Esophagus muscularis mucosa (tissue), 4 donors: Measurements from ENCODE around the gene CSRP1. TPM values are rescaled to one million over a fixed set of nuclear protein-coding genes. Genes with fewer than 3 reads are reported as not detected.
A peak's percentile ranks its signal among the peaks of the same experiment; 100 is the strongest.

Experiments used
- DNase-seq: peaks from one replicate; pipeline ENCODE4 v3.0.0-alpha.2; 2017; ENCODE audit errors: extremely low spot score
- H3K27ac ChIP-seq, 4 donors: fragments of 200-600 bp; sonication (generic); replicated peaks in 1 of 4; 1 replicate in 3 of 4; 2 replicates in 1 of 4; pipeline ENCODE4 v1.5.1; 2016 to 2019; ENCODE audit warnings: mild to moderate bottlenecking in 1 of 4
- H3K27me3 ChIP-seq, 4 donors: fragments of 200-600 bp; sonication (generic); one replicate each; pipeline versions ENCODE4 v1.5.1 to v1.6.0; 2016 to 2019
- H3K36me3 ChIP-seq, 4 donors: fragments of 200-600 bp; sonication (generic); one replicate each; pipeline ENCODE4 v1.5.1; 2016 to 2019
- H3K4me1 ChIP-seq, 4 donors: fragments of 200-600 bp; sonication (generic); one replicate each; pipeline ENCODE4 v1.5.1; 2016 to 2019
- H3K4me3 ChIP-seq, 4 donors: fragments of 200-600 bp; sonication (generic); 1 replicate in 2 of 4; 2 replicates in 2 of 4; pipeline ENCODE4 v1.5.1; 2016 to 2019; ENCODE audit warnings: mild to moderate bottlenecking in 4 of 4, moderate library complexity in 1 of 4
- H3K9me3 ChIP-seq, 4 donors: fragments of 200-600 bp; sonication (generic); 1 replicate in 3 of 4; 2 replicates in 1 of 4; pipeline ENCODE4 v1.5.1; 2016 to 2019
- CTCF ChIP-seq, 3 experiments: fragments of 200-600 bp in 2 of 3; fragments of 450-650 bp in 1 of 3; sonication (generic) in 2 of 3; IDR thresholded peaks; one replicate each; pipeline ENCODE4 v1.5.1; 2017 to 2019; ENCODE audit warnings: antibody characterized with exemption in 3 of 3, mild to moderate bottlenecking in 2 of 3, moderate library complexity in 1 of 3
- EP300 ChIP-seq: sonication (generic); formaldehyde crosslinking; IDR thresholded peaks from one replicate; pipeline ENCODE4 v1.6.1; 2017; ENCODE audit warnings: antibody characterized with exemption
- POLR2A ChIP-seq: fragments of 450-650 bp; IDR thresholded peaks from one replicate; pipeline ENCODE4 v1.6.1; 2017; ENCODE audit warnings: antibody characterized with exemption, moderate library complexity, mild to moderate bottlenecking, low read depth
- POLR2AphosphoS5 ChIP-seq, 2 donors: sonication (generic); formaldehyde crosslinking; IDR thresholded peaks; one replicate each; pipeline ENCODE4 v1.6.1; 2017; ENCODE audit warnings: antibody characterized with exemption in 2 of 2
- WGBS: methylation state at CpG from one replicate; pipeline ENCODE4 v1.1.5; 2018; 5-methylcytosine and 5-hydroxymethylcytosine counted together
- intact Hi-C: fragments of 100-400 bp; cut with DNase I; formaldehyde crosslinking; loops from one replicate; pipeline ENCODE4 v1.15.1; 2023
- total RNA-seq, 4 donors: library from RNA; depleted of rRNA; stranded (reverse); fragments of >200 nt; gene quantifications; one replicate each; pipeline versions ENCODE4 v1.1.0 to v1.2.1, GENCODE V29; 2016

The CSRP1 gene
- total RNA-seq, 4 donors from 2014 or later: 3,645 to 7,984 (median 5,321) TPM

- H3K4me1 ChIP-seq: peaks cover 51 to 75% (median 66%) of the 10 kb centered on the region in 4 donors
- peak overlapping the region; percentile 93 to 99 (median 97) for H3K27ac ChIP-seq
- 99% methylated on average over 2 of the region's 2 CpGs for WGBS
These were observed 2.9 kb upstream of the CSRP1 start for GRCh38 chr1:201509601-201510374.

DNA sequence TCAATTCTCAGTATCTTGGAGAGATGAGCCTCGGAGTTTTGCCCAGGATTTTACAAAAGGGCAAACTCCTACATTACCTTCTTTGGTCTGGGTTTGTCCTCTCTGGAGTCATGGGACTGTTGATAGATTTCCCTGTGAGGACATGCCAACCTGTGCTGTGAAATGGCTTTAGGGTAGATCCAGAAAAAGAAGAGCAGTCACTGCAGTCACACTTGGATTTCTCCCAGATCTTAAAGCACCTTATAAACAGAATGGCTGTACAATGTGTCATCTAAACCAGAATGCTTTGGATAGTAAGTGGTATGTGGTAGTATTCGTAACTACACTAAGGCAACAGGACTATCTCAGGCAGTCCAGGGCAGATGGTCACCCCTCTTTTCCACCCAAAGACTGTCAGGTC is 1.9 kb upstream of the CSRP1 start:
- H3K4me1 ChIP-seq: peaks cover 54 to 81% (median 75%) of the 10 kb centered on the region in 4 donors
- TF ChIP-seq POLR2AphosphoS5 (IDR thresholded peaks at IDR 0.05) (peak in 1 of 2 donors; percentile 73), EP300 (no peak), CTCF (IDR thresholded peaks at IDR 0.05) (peak in 1 of 3 experiments; percentile 5), POLR2A (no peak)
- WGBS: 59% methylated on average over 2 of the region's 2 CpGs
- DNase-seq: no peak
- intact Hi-C loops: no loop called here
- H3K27ac ChIP-seq: peak overlapping the region; percentile 93 to 99 (median 97)
- H3K36me3 ChIP-seq: no peaks in the 10 kb centered on the region
- no peaks in the 10 kb centered on the region for H3K9me3 ChIP-seq
- no peak overlapping the region for H3K4me3 ChIP-seq
- H3K27me3 ChIP-seq: no peaks in the 10 kb centered on the region

More at GRCh38 chr1:201509601-201510374, 2.9 kb upstream of the CSRP1 start:
- intact Hi-C loops: no loop called here
- DNase-seq: no peak
- peaks cover 0 to 5% (median 0%) of the 10 kb centered on the region in 4 donors for H3K36me3 ChIP-seq
- no peaks in the 10 kb centered on the region for H3K27me3 ChIP-seq
- no peaks in the 10 kb centered on the region for H3K9me3 ChIP-seq
- H3K4me3 ChIP-seq: no peak overlapping the region
- TF ChIP-seq POLR2A: no peak

GRCh38 chr1:201507360-201507675 is 395 bp upstream of the CSRP1 start:
- Histone ChIP-seq H3K36me3 (peaks cover 0 to 4% (median 1%) of the 10 kb centered on the region in 4 donors), H3K4me1 (peaks cover 59 to 84% (median 81%) of the 10 kb centered on the region in 4 donors), H3K27me3 (no peaks in the 10 kb centered on the region), H3K4me3 (peak overlapping the region; percentile 74 to 88 (median 80)), H3K27ac (peak overlapping the region; percentile 93 to 99 (median 97)), H3K9me3 (no peaks in the 10 kb centered on the region)
- no peak for DNase-seq
- no peak for TF ChIP-seq CTCF (IDR thresholded peaks at IDR 0.05)
- TF ChIP-seq POLR2A: no peak
- TF ChIP-seq POLR2AphosphoS5 (IDR thresholded peaks at IDR 0.05): no peak
- intact Hi-C loops: no loop called here
- 21% methylated on average over 8 of the region's 11 CpGs for WGBS

- WGBS: 48% methylated on average over 3 of the region's 3 CpGs
- no peak for DNase-seq
- intact Hi-C loops: no loop called here
- H3K4me3 ChIP-seq: peak overlapping the region; percentile 74 to 88 (median 80)
- peaks cover 55 to 84% (median 81%) of the 10 kb centered on the region in 4 donors for H3K4me1 ChIP-seq
- no peaks in the 10 kb centered on the region for H3K9me3 ChIP-seq
- no peaks in the 10 kb centered on the region for H3K27me3 ChIP-seq
- TF ChIP-seq POLR2A (no peak), CTCF (IDR thresholded peaks at IDR 0.05) (no peak), EP300 (no peak), POLR2AphosphoS5 (IDR thresholded peaks at IDR 0.05) (no peak)
- peak overlapping the region; percentile 93 to 99 (median 97) for H3K27ac ChIP-seq
- peaks cover 0 to 4% (median 1%) of the 10 kb centered on the region in 4 donors for H3K36me3 ChIP-seq
These were observed 831 bp downstream of the CSRP1 start for GRCh38 chr1:201506092-201506491.

DNA sequence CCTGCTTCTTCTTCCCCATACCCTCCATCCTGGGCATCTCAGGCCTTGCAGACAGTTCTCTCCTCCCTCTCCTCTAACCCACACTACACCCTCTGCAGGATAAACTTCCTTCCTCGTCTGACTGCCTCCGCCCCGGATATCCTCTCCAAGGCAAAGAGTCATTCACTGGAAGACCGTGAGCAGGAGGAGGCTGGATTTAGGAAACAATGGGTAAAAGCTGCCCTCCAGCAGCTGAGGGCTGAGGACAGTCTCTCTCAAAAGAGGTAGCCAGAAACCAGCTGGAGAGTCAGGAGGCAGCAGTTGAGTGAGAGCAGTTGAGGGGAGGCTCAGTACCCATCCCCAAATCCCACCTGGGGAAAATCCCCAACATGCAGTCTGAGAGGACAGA is 1.4 kb downstream of the CSRP1 start:
- TF ChIP-seq POLR2AphosphoS5 (IDR thresholded peaks at IDR 0.05) (peak in 1 of 2 donors; percentile 75), CTCF (IDR thresholded peaks at IDR 0.05) (no peak), EP300 (no peak), POLR2A (no peak)
- WGBS: 11% methylated on average over 4 of the region's 4 CpGs
- Histone ChIP-seq H3K27ac (peak overlapping the region; percentile 93 to 99 (median 97)), H3K27me3 (no peaks in the 10 kb centered on the region), H3K9me3 (no peaks in the 10 kb centered on the region), H3K36me3 (peaks cover 0 to 4% (median 1%) of the 10 kb centered on the region in 4 donors), H3K4me1 (peaks cover 58 to 87% (median 86%) of the 10 kb centered on the region in 4 donors), H3K4me3 (peak overlapping the region; percentile 74 to 88 (median 80))
- intact Hi-C loops: no loop called here
- DNase-seq: no peak
